Glomerular endothelial cell (primary cell): Measurements from ENCODE around the gene SEBOX. TPM values are rescaled to one million over a fixed set of nuclear protein-coding genes. Genes with fewer than 3 reads are reported as not detected.

Source experiments
- DNase-seq: peaks from one replicate; pipeline ENCODE4 v3.0.0-alpha.2; 2011; ENCODE audit warnings: low read depth, low spot score; ENCODE audit errors: extremely low read depth
- total RNA-seq: library from RNA; depleted of rRNA; stranded (reverse); fragments of >200 nt; gene quantifications from 2 replicates; pipeline ENCODE4 v1.2.3, GENCODE V29; 2015

Gene SEBOX
- total RNA-seq, 1 donor from 2014 or later = not detected

GRCh38 chr17:28394337-28395116 lies 29.5 kb upstream of the SEBOX start:
- DNase-seq = no peak

GRCh38 chr17:28392491-28392890 lies 27.5 kb upstream of the SEBOX start:
- DNase-seq = no peak

GRCh38 chr17:28391401-28391800 lies 26.4 kb upstream of the SEBOX start:
- DNase-seq = no peak

GRCh38 chr17:28390984-28391383 lies 26.0 kb upstream of the SEBOX start:
- DNase-seq = no peak

- no peak for DNase-seq
Observed at GRCh38 chr17:28390563-28390962, 25.6 kb upstream of the SEBOX start.

GRCh38 chr17:28390141-28390540 lies 25.1 kb upstream of the SEBOX start:
- DNase-seq = no peak

- no peak for DNase-seq
Observed at GRCh38 chr17:28388106-28388505, 23.1 kb upstream of the SEBOX start.

GRCh38 chr17:28386391-28386790 lies 21.4 kb upstream of the SEBOX start:
- DNase-seq = no peak

- DNase-seq = no peak
Observed at GRCh38 chr17:28385406-28385805, 20.4 kb upstream of the SEBOX start.

GRCh38 chr17:28385037-28385400 lies 20.0 kb upstream of the SEBOX start:
- no peak for DNase-seq

GRCh38 chr17:28384281-28385036 lies 19.5 kb upstream of the SEBOX start:
- no peak for DNase-seq

GRCh38 chr17:28381141-28381825 lies 16.3 kb upstream of the SEBOX start:
- no peak for DNase-seq

- no peak for DNase-seq
Observed at GRCh38 chr17:28379814-28380801, 15.1 kb upstream of the SEBOX start.

GRCh38 chr17:28372945-28373274 lies 7.9 kb upstream of the SEBOX start:
- no peak for DNase-seq

GRCh38 chr17:28372203-28372944 lies 7.4 kb upstream of the SEBOX start:
- DNase-seq = no peak

GRCh38 chr17:28371245-28372202 lies 6.5 kb upstream of the SEBOX start, which contains the start of gene SARM1:
Gene SARM1, plus strand, starts transcription at chr17:28371694. Its CDS starts 339 bp downstream, at chr17:28372033.
- no peak for DNase-seq

GRCh38 chr17:28370744-28371103 lies 5.7 kb upstream of the SEBOX start:
- DNase-seq = no peak

- no peak for DNase-seq
Observed at GRCh38 chr17:28370035-28370743, 5.2 kb upstream of the SEBOX start, which contains the start of gene VTN. Gene VTN, minus strand, starts transcription at chr17:28370307. Its CDS starts 104 bp downstream, at chr17:28370203.
